Osteoblast (primary cell): Measurements from ENCODE around the gene CPN1. TPM values are rescaled to one million over a fixed set of nuclear protein-coding genes. Genes with fewer than 3 reads are reported as not detected.
A peak's percentile ranks its signal among the peaks of the same experiment; 100 is the strongest.
"Not testable (repeated sequence)": the region's sequence is repeated elsewhere in the genome, so short reads cannot be mapped to it uniquely, and the experiment has no call there.

Source experiments
- DNase-seq: peaks from one replicate; pipeline ENCODE4 v3.0.0; 2011; ENCODE audit warnings: low spot score, mixed read lengths; ENCODE audit not compliant: insufficient read length; ENCODE audit errors: missing footprints
- H2AFZ ChIP-seq: 2 replicates; pipeline ENCODE4 v1.6.0; 2011; ENCODE audit warnings: mild to moderate bottlenecking, low read length
- H3K27ac ChIP-seq: 2 replicates; pipeline ENCODE4 v1.5.1; 2011; ENCODE audit warnings: mild to moderate bottlenecking, low read depth, low read length, moderate library complexity
- H3K27me3 ChIP-seq: 2 replicates; pipeline ENCODE4 v1.6.0; 2012; ENCODE audit warnings: mild to moderate bottlenecking, control low read depth, inconsistent platforms, low read length, moderate library complexity; ENCODE audit not compliant: insufficient read depth
- H3K36me3 ChIP-seq: 2 replicates; pipeline ENCODE4 v1.5.1; 2011; ENCODE audit warnings: mild to moderate bottlenecking, low read length, control low read depth, moderate library complexity; ENCODE audit not compliant: insufficient read depth
- H3K4me1 ChIP-seq: 2 replicates; pipeline ENCODE4 v1.5.1; 2011; ENCODE audit warnings: mild to moderate bottlenecking, low read length, control low read depth, moderate library complexity; ENCODE audit not compliant: insufficient read depth
- H3K4me2 ChIP-seq: 2 replicates; pipeline ENCODE4 v1.6.0; 2011; ENCODE audit warnings: mild to moderate bottlenecking, low read length; ENCODE audit not compliant: insufficient read depth
- H3K4me3 ChIP-seq: fragments of 200-600 bp; sonication (generic); 3 replicates; pipeline ENCODE4 v1.5.1; 2012; ENCODE audit warnings: mild to moderate bottlenecking, low read length, inconsistent platforms; ENCODE audit not compliant: insufficient read depth
- H3K79me2 ChIP-seq: 2 replicates; pipeline ENCODE4 v1.6.0; 2012; ENCODE audit warnings: mild to moderate bottlenecking, low read length, control low read depth, inconsistent platforms; ENCODE audit not compliant: insufficient read depth
- H3K9me3 ChIP-seq: 2 replicates; pipeline ENCODE4 v1.5.1; 2011; ENCODE audit warnings: low read depth, low read length, control low read depth
- H4K20me1 ChIP-seq: 2 replicates; pipeline ENCODE4 v1.6.0; 2012; ENCODE audit warnings: mild to moderate bottlenecking, low read length, control low read depth; ENCODE audit not compliant: insufficient read depth
- total RNA-seq: library from RNA; depleted of rRNA; stranded (reverse); fragments of >200 nt; gene quantifications from 2 replicates; pipeline ENCODE4 v1.2.3, GENCODE V29; 2012
- TF ChIP-seq, protein P1 (sequence below): IDR thresholded peaks from 2 replicates; pipeline ENCODE4 v1.5.1; 2011; ENCODE audit warnings: mild to moderate bottlenecking, low read depth, low read length, moderate library complexity; ENCODE audit errors: extremely low read depth

The CPN1 gene
- total RNA-seq, 1 donor = not detected

DNA sequence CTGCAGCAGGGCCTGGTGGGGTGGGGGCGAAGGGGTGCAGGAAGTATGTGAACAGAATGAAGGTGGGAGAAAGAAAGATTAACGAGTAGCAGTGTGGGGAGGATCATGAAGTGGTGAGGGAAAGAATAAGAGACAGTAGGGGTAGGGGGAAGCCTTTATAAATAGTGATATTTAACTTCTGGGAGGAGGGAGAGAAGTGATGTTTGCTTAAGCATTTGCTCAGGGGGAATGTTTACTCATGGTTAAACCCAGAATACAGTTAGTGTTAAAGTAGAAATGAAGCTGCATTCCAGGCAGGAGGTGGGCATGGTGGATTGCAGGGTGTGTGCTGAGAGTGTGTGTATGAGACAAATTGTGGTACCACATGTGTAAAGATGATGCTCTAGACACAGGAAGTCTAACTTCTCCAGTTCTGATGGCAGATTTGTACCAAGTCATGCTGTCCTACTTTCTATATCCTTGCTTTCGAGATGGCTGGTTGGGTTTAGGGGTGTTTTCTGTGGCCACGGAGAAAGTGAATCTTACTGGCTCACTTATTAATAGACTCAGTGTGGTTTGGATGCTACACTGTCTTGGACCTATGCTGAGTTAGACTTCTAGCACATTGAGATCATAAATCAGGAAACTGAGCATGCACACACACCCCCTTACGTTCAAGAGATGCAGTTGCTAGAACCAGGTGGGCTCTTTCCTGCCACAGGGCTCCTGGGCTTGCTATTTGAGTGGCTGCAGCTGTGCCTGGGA lies 61.4 kb downstream of the CPN1 start:
- H3K27me3 ChIP-seq = no peaks in the 10 kb centered on the region
- no peaks in the 10 kb centered on the region for H4K20me1 ChIP-seq
- peak overlapping the region; percentile 4 for H3K4me2 ChIP-seq
- DNase-seq = no peak
- H3K27ac ChIP-seq = no peak overlapping the region
- peaks cover 5% of the 10 kb centered on the region for H3K4me1 ChIP-seq
- no peaks in the 10 kb centered on the region for H3K79me2 ChIP-seq
- TF ChIP-seq, protein P1, sequence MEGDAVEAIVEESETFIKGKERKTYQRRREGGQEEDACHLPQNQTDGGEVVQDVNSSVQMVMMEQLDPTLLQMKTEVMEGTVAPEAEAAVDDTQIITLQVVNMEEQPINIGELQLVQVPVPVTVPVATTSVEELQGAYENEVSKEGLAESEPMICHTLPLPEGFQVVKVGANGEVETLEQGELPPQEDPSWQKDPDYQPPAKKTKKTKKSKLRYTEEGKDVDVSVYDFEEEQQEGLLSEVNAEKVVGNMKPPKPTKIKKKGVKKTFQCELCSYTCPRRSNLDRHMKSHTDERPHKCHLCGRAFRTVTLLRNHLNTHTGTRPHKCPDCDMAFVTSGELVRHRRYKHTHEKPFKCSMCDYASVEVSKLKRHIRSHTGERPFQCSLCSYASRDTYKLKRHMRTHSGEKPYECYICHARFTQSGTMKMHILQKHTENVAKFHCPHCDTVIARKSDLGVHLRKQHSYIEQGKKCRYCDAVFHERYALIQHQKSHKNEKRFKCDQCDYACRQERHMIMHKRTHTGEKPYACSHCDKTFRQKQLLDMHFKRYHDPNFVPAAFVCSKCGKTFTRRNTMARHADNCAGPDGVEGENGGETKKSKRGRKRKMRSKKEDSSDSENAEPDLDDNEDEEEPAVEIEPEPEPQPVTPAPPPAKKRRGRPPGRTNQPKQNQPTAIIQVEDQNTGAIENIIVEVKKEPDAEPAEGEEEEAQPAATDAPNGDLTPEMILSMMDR = no peak
- no peak overlapping the region for H3K4me3 ChIP-seq
- no peaks in the 10 kb centered on the region for H3K36me3 ChIP-seq
- H2AFZ ChIP-seq = peak overlapping the region; percentile 35
- no peaks in the 10 kb centered on the region for H3K9me3 ChIP-seq

DNA sequence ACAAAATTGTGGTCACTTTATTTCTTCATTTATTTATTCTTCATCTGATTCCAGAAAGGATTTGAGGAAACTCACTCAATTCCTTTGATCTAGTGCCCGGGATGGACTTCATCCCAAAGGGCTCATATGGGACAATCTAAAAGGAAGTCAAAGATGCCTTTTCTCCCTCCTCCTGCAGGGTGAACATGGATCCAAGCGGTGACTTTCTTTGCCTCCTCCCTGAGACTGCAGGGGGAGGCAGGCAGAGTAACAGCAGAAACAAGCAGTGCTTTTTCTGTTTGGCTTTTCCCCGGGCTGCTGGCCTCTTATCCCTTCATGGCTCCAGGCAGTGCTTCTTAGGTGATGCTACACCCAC lies 61.9 kb downstream of the CPN1 start:
- Histone ChIP-seq H4K20me1 (no peaks in the 10 kb centered on the region), H3K4me2 (no peak overlapping the region)
- DNase-seq = peak; percentile 81

DNA sequence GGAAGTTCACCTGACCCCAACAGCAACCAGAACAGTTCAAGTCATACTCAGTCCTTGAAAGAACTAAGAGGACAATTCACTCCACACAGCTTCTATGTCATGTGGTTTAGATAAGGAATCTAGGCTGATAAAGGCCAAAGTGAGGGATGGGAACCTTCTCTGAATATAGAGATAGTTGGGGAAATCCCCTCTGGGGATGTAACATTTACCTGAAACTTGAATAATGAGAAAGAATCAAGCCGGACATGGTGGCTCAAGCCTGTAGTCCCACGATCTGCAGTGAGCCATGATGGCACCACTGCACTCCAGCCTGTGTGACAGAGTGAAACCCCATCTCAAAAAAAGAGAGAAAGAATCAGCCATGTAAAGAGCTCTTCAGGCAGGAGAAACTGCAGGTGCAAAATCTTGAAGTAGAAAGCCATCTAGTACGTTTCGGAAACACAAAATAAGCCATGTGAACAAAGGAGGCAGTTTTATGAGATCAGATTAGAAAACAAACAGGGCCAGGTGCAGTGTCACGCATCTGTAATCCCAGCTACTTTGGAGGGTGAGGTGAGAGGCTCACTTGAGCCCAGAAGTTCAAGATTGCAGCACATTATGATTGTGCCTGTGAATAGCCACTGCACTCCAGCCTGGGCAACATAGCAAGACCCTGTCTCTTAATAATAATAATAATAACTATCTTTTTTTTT lies 67.5 kb downstream of the CPN1 start:
- Histone ChIP-seq H3K4me1 (peaks cover 4% of the 10 kb centered on the region), H2AFZ (no peak overlapping the region), H3K27ac (no peak overlapping the region), H3K79me2 (peaks cover 3% of the 10 kb centered on the region), H3K4me2 (no peak overlapping the region), H3K4me3 (no peak overlapping the region), H3K27me3 (no peaks in the 10 kb centered on the region), H3K9me3 (no peaks in the 10 kb centered on the region), H3K36me3 (no peaks in the 10 kb centered on the region), H4K20me1 (no peaks in the 10 kb centered on the region)
- TF ChIP-seq, protein P1 = no peak
- DNase-seq = no peak

More for the DNA sequence above, 61.9 kb downstream of the CPN1 start:
- H3K36me3 ChIP-seq = no peaks in the 10 kb centered on the region
- no peak overlapping the region for H3K4me3 ChIP-seq
- no peak overlapping the region for H3K27ac ChIP-seq
- H3K27me3 ChIP-seq = no peaks in the 10 kb centered on the region
- H3K9me3 ChIP-seq = no peaks in the 10 kb centered on the region
- H3K79me2 ChIP-seq = no peaks in the 10 kb centered on the region
- peaks cover 5% of the 10 kb centered on the region for H3K4me1 ChIP-seq
- peak overlapping the region; percentile 35 for H2AFZ ChIP-seq
- TF ChIP-seq, protein P1 = peak; percentile 20

GRCh38 chr10:100013621-100014020 lies 68.0 kb downstream of the CPN1 start:
- TF ChIP-seq, protein P1 = no peak
- Histone ChIP-seq H3K36me3 (no peaks in the 10 kb centered on the region), H4K20me1 (no peaks in the 10 kb centered on the region), H3K9me3 (no peaks in the 10 kb centered on the region), H3K4me2 (no peak overlapping the region), H2AFZ (no peak overlapping the region), H3K27ac (no peak overlapping the region), H3K4me1 (peaks cover 4% of the 10 kb centered on the region), H3K27me3 (no peaks in the 10 kb centered on the region), H3K79me2 (peaks cover 9% of the 10 kb centered on the region), H3K4me3 (no peak overlapping the region)
- no peak for DNase-seq

DNA sequence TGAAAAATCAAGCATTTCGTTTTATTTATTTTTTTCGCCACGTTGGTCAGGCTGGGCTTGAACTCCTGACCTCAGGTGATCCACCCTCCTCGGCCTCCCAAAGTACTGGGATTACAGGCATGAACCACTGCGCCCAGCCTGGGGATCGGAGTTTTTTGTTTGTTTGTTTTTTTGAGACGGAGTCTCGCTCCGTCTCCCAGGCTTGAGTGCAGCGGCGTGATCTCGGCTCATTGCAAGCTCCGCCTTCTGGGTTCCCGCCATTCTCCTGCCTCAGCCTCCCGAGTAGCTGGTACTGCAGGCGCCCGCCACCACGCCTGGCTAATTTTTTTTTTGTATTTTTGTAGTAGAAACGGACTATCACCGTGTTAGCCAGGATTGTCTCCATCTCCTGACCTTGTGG lies 69.8 kb downstream of the CPN1 start:
- H2AFZ ChIP-seq, H3K36me3 ChIP-seq, DNase-seq, H3K4me2 ChIP-seq, H3K27ac ChIP-seq, H3K4me3 ChIP-seq, H3K27me3 ChIP-seq, H3K9me3 ChIP-seq, H4K20me1 ChIP-seq: not testable (repeated sequence)
- H3K4me1 ChIP-seq = peaks cover 16% of the 10 kb centered on the region
- H3K79me2 ChIP-seq = peaks cover 25% of the 10 kb centered on the region
